GM18868 (cell line): Measurements from ENCODE around the gene LMO1.
A peak's percentile ranks its signal among the peaks of the same experiment; 100 is the strongest.

Source experiments
- ATAC-seq: cut with Tn5 transposase; IDR thresholded peaks from one replicate; pipeline ENCODE4 v1.9.1; 2021; ENCODE audit warnings: mild to moderate bottlenecking, moderate library complexity; ENCODE audit not compliant: unreplicated experiment

Gene LMO1

DNA sequence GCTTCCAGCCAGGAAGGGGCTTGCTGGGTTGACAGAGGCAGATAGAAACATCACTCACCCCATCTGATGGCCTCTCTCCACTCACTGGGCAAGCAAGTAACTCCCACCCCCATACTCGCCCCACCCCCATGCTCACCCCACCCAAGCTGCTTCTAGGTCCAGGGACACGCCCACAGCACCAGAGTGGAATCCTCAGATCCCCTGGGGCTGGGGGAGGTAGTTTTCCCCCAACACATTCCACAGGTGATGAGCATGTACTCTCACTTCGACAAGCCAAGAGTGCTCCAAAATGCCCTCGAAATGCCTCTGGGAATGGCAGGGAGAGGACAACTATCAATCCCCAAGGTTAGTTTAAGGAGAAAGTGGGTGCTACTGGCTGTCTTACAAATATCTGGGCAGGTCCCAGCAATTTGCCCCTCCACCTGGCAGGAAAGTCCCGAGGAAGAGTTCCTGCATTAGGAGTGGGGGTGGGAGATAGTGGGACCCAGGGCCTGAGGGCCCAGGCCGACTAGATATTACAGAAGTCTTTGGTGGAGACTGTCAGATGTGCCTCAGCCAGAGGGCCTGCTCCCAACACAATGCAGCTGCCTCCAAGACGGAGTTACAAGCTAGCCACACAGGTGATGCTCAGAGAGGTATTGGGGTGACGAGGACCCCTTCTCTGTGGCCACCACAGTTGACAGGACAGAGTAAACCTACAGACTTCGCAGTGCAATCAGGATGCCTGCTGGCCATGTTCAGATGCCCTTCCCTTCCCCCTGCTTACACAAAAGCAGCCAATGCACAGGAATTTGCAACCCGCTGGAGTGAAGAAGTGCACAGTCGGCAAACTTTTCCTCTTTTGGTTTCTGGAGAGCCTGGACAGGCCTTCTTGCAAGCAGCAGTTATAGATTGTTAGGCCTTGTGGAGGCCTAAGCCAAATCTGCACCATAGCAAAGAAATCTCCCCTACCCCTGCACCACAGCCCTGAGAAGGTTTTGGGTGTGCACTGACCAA is 2.9 kb upstream of the LMO1 start:
- no peak for ATAC-seq

DNA sequence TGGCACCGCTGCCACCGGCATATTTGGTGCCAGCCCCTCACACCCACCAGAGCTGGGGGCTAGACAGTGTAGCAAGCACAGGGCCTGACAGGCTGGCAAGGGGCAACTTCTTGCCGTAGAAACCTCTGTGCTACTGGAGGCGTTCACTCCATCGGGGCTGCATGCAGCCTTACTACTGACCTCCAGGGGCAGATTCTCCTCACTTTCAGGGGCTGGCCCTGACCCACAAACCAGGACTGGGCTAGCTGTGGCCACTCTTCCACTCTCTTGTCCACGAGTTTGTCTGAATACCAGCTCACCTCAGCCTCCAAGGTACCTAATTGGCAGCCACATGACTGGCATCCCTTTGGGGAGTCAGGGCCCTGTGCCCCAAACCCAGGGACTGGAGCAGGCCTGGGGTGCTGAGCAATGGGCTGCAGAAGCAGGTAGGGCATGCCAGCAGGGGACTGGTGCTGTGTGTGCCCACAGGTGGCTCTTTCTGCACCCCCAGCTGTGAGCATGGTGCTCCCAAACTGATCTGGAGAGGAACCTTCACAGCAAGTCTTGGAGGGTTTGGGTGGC is 2.1 kb upstream of the LMO1 start:
- ATAC-seq, result no peak

DNA sequence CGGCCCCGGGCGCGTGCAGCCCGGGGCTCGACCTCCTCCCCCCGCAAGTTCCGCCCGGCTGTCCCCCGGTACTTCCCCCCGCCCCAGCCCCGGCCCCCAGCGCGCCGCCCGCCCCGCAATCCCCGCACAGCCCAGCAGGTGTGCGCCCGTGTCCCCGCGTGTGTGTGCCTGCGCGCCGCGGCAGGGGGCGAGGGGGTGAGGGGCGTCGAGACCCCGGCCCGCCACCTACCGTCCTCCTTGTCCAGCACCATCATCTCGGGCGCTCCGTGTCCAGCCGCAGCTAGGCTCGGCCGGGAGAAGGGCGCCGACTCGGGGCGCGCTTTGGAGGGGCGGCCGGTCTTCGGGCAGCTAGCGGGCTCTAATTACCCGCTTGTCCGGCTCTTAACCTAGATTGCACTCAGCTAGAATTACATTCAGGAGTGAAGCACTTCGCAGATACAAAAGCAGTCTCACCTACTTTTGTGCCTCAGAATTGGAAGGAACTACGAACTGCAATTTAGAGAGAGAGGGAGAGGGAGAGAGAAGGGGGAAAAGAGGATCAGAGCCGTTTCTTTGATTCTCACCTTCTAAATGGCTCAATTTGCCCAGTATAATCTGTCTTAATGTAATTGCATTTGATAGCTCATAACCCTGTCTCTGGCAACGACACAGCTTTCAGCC is 439 bp downstream of the LMO1 start:
- ATAC-seq, result peak; percentile 25

DNA sequence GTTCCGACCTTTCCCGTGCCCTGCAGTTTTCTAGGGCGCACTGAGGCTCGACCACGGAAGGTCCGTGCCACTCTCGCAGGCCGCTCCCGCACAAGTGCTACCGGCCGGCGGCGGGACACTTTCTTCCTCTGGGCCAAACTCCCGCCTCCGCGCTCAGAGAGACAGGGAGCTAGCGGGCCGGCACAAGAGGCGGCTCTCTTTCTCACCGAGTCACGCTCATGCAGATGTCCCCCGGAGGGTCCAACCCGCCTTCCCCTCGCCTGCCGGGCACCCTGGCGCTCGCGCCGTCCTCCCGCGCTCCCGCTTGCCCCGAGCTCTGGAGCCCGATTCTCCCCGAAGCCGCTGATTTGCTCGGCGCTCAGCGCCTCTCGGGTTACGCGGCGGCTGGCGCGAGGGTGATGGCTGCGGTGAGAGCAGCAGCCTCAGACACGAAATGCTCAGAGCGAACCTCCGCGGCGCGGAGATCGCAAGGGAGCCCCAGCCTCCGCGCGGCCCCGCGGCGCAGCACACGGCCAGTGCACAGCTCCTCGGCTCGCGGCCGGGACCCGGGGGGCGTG is 1.0 kb downstream of the LMO1 start:
- peak; percentile 61 for ATAC-seq

DNA sequence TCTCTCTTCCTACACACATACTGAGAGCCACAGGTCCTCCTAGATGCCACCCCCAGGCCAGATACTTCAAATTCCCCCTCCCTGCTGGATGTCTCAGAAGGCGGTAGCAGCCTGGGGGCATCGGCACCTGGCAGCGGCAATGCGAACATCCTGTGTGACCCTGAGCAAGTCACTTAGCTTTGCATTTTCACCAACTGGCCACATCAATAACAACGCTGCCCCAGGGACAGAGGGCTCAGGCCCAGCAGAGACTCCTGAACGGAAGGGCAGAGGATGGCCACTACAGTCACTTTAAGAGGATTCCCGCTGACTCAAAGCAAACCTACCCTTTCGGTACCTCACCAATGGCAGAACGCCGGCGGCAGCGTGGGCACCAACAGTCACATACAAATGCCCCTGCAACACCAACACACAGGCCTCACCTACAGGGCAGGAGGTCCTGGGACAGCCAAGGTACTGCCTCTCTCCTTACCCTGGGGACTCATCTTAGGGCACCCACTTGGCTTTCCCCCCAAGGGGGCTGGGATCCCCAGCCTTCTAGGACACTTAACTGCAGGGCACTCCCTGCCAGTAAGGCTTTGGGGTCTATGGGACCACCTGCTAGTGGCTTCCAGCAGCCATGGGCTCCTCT is 1.6 kb downstream of the LMO1 start:
- ATAC-seq, result no peak

DNA sequence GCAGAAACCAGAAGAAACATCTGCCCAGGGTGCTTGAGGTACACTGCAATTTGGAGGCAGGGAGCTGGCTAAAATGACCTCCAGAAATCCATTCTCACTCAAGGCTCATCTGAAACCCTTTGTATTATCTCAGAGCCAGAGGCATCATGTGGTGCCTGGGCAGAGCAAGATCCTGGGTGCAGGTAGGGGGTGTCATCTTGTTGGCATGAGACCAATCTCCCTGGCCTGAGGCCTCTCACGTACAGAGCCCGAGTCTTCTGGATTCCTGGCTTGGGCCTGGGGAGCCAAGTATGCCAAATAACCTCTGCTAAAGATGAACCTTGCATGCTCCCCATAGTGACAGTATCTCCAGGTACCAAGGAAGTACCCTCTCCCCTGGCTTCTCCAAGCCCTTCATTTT is 2.4 kb downstream of the LMO1 start:
- ATAC-seq, result no peak

DNA sequence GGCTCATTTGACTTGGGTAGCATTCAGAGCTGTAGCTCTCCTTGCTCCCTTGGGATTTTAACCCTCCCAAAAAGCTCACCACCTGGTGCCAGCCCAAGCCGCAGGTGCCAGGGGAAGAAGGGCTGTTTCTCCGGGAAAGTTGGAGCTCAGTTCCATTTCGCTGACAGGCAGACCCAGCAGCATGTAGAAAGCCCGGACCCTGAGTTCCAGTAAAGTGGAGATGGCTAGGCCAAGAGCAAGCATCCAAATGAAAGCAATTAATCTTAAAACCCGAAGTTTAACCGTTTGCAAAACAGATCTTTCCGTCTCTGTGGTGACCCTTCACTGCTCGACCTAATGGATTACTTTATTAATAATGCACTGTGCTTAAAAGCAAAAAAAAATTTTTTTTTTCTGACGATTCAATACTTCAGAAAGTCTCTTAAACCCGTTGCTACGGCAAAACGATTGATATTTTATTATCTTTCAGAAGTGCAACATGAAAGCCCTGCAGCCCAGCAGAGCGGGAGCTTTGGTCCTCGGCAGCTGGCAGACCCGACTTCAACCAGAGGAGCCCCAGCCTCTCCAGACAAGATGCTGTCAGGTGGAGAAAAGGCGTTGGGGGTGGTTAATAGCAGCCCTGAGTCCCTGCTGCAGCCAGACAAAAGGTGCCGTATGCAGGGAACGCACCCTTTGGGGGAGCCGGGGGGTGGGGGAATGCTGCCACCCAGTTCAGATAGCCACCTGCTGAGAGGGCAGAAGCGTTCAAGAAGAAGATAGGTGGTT is 3.3 kb downstream of the LMO1 start:
- ATAC-seq, result no peak

DNA sequence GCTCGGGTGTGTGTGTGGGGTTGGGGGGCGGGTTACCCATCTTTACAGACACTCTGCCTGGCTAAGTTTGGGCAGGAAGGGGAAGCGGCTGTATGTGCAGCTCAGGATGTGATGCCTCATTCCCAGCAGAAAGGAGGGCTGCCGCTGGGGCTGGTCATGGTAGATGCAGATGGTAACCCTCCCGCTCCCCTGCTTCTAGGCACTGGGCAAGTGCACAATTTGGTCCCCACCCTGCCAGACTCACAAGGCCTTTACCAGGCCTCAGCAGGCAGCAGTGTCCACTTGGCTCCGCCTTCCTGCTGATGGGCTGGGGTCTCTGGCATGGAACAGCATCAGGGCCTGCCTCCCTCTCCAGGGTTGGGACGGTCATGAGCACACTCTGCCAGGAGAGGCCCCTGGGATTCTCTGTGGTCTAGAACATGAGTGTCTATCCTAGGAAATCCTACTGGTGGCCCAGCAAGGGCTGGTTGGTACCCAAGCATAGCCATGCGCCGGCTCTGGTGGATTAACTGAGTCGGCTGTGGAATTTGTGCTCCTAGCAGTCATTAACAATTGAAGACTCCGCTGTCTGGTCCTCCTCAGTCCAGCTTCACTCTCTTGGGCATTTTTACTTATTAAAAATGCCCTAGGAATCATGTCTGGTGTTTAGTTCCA is 4.2 kb downstream of the LMO1 start:
- ATAC-seq, result no peak

DNA sequence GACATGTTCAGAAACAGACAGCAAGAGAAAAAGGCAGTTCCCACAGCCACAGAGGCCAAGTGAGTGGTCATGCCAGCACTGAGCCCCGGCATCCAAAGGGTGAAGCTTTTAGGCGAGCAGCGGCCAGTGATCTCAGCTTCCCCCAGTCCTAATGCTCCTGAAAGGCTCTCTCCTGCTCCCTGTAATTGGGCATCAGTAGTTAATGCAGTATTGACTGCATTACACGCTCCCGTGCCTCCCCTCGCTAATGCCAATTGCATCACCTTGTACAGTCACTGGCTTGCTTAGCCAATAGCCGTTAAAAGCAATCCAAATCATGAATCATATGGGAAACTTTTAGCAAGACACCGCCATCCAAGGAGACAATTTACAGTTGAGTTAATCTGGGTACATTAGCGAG is 4.9 kb downstream of the LMO1 start:
- no peak for ATAC-seq

DNA sequence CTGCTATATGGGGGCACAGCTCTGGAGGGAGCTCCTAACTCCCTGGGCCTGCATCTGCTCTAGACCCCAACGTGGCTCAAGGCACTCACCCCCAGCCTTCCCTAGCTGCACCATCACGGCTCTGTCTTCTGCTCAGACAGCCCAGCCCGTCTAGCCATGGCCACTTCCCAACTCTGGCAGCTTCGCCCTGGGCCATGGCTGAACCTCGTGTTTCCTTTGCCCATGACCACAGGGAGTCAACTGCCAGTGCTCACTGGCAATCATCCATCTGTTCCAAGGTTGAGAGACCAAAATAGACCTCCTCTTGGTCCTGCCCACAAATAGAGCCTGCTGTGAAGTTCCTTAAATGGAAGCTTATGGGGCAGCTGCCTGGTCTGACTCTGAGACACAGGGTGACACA is 5.4 kb downstream of the LMO1 start:
- no peak for ATAC-seq

DNA sequence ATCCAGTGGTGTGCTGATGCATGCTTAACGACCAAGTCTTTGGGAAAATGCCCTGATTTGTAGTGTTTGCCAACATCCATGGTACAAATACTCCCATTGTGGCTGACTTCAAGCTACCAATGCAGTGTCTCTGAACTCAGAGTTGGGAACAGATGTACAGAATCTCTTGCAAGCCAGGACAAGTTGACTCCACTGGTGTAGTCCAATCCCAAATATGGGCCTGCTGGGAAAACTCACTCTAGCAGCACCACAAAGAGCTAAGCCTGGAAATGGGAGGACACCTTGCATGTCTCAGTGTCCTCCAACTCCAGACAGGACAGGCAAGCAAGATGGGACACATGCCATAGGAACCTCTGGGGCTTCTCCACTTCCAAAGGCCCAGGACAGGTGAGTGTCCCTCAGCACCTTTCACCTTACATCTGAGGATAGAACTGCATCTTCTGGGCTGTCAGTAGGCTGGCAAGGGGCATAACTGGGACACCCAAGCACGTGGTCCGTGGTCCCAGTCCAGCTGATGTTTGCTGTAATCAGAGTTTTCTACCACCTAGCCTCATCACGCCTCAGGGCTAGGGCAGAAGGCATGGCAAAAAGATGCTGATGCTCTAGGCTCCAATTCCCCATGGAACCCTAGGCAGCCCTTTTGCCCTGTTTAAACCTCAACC is 6.5 kb downstream of the LMO1 start:
- no peak for ATAC-seq

DNA sequence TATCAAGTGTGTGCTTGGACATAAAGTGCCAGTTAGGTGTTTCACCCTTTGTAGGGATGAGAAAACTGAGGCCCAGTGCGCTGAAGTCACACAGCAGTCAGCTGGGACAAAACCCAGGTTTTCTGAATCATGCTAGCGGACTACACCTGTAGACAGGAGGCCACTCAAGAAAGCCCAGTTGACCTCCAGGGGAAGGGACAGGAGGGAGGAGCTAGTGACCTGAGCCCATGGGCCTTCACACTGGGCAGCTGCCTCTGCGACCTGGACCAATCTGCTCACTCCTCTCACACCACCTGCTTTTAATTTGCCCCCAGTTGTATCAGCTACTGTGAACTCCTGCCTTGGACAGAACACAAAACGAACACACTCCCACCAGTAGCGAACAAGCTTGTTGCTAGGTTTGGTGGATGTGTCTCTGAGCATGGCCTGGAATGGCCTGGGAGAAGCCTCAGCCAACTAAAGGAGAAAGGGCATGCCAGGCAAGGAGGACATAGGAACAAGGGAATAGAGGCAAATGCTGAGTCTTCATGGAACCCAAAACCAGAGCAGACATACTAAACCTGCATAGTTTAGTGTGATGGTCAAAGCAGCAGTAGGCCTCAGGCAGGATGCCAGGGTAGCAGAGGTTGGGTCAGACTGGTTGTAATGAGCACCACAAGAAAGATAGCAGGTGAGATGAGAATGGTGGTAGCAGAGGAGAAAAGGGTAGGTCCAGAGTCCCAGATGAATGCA is 7.2 kb downstream of the LMO1 start:
- ATAC-seq, result no peak

DNA sequence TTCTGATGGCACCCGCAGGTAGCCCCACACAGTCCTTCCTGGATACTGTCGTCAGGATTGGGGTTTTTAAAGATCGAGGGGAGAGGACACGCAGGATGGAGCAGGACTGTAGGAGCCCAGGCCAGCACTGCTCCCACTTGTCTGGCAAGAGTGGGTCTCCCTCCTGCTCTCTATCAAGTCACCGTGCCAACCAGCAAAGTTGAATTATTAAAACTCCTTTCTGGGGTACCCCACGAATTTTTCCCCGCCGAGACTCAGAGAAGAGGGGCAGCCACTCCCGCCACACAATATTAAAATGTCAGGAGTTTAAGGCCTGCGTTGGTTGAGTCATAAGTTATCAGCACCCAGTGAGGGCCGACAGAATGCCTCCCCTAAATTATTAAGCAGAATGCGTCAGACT is 10.1 kb downstream of the LMO1 start:
- ATAC-seq, result no peak

DNA sequence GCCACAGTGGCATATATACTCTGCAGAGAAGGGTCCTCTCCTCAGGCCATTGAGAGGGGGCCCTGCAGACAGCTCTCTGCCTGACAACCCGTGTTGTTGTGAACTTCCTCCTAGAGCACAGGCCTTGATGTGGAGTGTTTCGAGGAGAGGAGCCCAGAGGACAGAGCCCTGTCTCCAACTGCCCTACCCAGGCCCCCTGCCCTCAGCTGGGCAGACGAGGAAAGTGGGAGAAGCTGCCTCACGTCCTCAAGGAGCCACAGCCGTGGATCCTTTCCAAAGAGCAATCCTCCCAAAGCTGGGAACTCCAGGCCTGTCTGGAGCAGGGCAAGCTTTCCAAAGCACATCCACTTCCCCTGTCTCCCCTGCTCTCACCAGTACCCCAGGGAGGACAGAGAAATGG is 10.7 kb downstream of the LMO1 start:
- ATAC-seq, result no peak

DNA sequence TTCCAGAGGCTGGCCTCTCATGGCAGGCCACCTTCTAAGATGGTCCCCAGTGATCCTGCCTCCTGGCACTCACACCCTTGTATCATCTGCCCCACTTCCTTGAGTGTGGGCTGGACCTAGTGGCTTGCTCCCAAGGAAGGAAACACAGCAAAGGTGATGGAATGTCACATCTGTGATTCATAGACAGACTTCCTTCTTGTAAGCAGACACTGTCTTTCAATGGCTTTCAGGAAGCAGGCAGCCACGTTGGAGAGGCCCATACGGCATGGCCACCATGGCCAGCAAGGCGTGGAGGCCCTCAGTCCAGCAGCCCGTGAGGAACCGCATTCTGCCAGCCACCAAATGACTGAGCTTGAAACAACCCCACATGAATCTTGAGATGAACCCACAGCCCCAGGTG is 11.3 kb downstream of the LMO1 start:
- no peak for ATAC-seq

DNA sequence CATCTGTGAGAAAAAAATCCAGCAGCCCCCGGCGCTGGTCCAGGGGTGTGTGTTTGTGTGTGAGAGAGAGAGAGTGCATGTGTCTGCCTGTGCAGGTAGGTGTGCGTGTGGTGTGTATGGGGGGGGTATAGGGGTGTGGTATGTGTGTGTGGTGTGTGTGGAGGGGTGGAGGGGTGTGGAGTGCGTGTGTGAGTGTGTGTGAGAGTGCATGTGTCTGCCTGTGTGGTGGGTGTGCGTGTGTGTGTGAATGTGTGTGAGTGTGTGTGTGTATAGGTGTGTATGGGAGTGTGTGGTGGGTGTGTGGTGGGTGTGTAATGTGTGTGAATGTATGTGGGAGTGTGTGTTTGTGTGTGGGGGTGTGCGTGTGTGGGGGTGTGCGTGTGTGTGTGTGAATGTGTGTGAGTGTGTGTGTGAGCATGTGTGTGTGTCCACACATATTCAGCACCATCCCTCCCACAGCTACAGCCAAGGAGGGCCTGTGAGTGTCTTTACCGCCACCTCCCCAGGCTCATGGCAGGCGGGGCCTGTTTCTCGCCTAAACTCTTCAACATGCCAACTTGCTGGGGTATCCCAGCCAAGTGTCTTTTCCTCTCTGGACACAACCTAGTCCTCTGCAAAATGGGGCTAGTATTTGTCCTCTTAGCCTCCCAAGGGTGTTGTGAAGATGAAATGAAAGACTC is 11.9 kb downstream of the LMO1 start:
- ATAC-seq, result no peak

DNA sequence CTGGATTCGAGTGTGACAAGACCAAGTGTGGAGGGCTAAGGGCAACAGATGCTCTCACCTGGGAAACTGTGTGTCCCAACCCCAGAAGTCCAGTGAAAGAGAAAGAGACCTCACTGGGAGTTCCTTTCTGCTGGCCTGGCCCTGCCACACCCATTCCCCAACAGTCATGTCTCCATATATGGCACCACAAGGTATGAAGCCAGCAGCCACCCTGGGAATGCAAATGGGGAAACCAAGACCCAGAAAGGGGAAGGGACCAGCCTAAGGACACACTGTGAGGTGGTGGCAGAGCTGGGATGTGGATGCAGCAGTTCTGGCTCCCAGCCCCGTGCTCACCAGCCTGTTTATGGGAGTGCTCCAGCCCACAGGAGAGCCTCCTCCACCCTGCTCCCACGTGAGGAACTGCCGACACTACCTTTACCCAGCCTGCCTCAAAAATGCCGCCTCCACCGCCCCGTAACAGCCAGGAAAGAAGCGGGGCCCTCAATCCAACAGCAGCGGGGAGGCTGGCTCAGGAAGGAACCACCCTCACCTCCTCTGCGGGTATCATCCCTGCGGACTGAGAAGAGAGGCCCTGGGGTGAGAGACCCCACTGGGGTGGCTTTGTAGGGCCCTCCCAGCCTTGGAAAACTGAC is 12.6 kb downstream of the LMO1 start:
- no peak for ATAC-seq

DNA sequence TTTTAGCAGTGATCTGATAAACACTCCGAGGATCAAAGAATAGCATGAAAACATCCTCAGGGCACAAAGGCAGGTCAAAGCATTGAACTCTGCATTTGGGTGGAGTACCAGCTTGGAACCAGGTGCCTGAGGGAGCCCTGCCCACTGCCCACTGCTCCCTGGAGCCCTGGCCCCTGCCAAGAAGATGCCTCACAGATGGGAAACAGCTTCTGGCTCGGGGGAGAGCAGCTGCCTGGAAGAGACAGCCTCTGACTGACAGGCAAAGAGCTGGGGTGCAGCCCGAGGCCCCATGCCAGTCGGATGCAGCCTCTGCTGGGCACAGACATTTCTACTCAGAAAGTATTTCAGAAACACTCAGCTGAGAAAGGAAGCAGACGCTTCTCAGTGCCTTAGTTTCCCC is 13.2 kb downstream of the LMO1 start:
- no peak for ATAC-seq
